NCI-H1092 treated with DMSO at 0.1 percent for 48 hours (cell line): ENCODE data around the gene FOLR1.
A peak's percentile ranks its signal among the peaks of the same experiment; 100 is the strongest.

Experiments
- DNase-seq: peaks from one replicate; lab custom pipeline; 2025; lab: John Stamatoyannopoulos, UW

FOLR1 gene

DNA sequence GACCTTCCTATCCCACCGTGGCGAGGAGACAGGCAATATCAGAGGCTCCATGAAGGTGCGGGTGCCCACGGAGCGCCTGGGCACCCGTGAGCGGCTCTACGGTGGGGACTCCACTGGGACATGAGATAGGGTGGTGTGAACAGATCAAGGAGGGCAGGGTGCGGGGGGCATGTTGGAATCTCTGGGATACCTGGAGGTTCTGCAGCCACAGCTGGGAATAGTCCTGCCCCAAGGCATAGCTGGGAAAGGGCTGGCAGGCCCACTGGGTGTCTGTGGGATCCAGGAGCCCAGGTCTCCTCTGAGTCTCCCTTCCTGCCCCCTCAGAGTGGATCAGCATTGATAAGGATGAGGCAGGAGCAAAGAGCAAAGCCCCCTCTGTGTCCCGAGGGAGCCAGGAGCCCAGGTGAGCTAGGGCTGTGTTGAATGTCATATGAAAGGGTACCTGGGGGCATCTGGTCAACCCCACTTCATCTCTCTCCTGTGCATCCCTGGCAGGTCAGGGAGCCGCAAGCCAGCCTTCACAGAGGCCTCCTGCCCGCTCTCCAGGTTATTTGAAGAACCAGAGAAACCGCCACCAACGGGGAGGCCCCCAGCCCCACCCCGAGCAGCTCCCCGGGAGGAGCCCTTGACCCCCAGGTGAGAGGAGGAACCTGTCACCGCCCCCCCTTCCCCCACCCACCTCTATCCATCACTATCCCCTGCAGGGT lies 43.6 kb downstream of the FOLR1 start:
- DNase-seq = no peak

DNA sequence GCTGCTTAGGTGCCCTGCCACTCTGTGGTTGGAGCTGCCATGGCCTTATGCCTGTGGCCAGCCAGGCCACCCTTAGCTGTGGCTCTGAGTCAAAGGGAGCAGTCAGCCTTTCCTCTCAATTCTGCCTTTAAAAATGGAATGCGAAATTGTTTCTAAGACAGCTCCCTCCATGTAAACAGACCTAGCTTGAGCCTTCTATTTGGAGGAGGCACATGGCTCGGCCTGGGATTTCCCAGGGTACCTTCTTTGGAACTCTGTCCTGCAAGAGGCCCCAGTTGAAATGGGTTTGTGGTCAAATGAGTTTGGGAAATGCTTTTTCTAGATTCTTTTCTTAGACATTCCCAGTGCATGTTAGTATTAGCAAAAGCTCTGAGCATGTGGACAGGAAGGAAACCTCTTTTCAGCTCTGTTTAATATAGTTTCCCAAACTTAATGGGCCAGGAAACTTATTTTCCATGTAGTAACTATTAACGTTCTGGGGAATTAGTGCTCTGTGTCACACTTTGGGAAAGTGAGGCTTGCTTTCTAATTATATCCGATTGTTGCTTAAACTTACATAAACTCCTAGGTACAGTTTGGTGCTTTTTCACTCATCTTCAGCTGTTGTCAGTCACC lies 44.2 kb downstream of the FOLR1 start:
- DNase-seq = no peak

GRCh38 chr11:72236774-72237111 lies 44.8 kb downstream of the FOLR1 start:
- no peak for DNase-seq

- DNase-seq = no peak
These were observed 45.4 kb downstream of the FOLR1 start for GRCh38 chr11:72237112-72237931.

- peak; percentile 41 for DNase-seq
These were observed 46.1 kb downstream of the FOLR1 start for GRCh38 chr11:72238040-72238450.

- DNase-seq = no peak
These were observed 46.8 kb downstream of the FOLR1 start for GRCh38 chr11:72238492-72239312.

DNA sequence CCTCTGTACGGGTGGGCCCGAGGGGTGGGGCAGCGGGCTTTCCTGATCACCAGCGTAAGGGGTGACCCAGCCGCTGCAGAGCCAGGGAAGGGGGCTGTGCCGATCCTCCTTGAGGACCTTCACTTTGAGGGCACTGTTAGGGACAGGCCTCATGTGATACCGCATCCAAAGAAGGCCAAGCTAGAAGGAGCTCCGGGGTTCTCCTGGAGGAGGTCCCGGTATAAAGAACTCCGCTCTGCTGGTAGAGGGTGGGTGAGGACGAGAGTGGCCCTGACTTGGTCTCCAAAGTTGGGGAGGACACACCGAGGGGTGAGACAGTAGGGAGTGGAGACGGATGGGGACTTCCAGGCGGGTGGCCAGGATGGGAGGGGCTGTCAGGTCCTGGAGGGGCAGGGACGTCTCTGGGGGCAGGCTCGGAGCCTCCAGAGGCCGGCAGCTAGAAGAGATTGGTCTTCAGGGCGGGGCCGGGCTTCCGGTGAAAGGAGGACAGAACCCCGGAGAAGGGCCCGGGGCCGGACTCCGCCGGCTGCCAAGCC lies 47.4 kb downstream of the FOLR1 start:
- DNase-seq = peak; percentile 54

GRCh38 chr11:72239849-72240460 lies 48.0 kb downstream of the FOLR1 start:
- DNase-seq = peak; percentile 54

GRCh38 chr11:72240461-72241290 lies 48.7 kb downstream of the FOLR1 start:
- peak; percentile 14 for DNase-seq

- DNase-seq = no peak
These were observed 49.4 kb downstream of the FOLR1 start for GRCh38 chr11:72241291-72241781.

DNA sequence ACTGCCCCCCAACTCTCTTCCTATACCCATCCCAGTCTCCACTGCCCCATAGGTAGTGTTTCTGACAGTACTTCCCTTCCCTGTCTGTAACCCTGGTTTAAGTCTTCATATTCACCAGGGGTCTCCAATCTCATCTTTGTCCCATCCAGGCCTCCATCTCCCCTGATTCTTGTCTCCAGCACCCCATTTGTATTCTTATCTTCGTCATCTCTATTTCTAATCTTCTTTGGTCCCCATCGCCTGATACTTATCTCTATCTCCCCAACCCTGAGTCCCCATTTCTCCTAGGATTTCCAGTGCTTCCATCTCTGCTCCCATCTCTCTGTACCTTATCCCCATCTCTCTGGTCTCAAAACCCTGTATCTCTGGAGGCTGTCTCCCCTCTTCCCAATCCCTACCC lies 50.2 kb downstream of the FOLR1 start:
- DNase-seq = no peak

DNA sequence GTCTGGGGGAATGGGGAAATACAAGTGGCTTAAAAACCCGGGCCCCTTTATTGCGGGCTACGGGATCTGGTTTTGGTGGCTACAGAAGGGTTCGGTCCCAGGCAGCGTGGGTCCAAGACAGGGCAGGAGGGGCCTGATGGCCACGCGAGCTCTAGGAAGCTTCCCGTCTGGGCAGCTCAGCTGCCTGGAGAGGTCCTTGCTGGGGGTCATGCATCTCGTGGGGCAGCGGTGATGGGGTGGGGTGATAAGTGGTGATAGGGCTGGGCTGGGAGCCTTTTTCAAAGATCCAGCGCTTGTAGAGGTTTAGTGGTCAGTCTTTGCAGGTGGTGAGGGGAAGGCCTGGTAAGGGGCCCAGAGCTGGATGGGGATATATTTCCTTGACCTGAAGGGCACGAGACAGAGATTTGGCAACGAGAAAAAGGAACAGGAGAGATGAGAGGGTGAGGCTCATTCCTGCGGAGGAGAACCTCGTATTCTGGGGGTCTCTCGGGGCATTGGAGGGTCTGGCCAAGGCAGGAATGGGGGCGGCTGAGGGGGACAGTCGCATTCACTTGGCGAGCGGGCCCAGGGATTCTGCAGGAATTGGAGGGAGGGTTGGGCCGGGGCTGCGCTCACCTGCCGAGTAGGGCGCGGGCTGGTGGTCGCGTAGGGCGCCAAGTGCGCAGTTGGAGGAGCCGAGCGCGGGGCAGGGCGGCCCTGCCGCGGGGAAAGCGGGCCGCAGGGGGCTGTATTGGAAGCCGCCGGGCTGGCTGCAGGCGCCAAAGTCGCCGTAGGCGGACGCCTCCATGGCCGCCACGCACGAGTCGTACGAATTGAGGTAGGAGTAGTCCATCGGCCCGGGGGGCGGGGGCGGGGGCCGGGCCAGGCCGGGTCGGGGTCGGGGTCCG lies 51.5 kb downstream of the FOLR1 start:
- DNase-seq = no peak

GRCh38 chr11:72244060-72244360 lies 52.1 kb downstream of the FOLR1 start, which contains the start of gene PHOX2A:
PHOX2A (minus strand) TSS chr11:72244176; CDS start chr11:72244004, 172 bp downstream.
- DNase-seq = no peak

GRCh38 chr11:72244361-72245262 lies 52.7 kb downstream of the FOLR1 start:
- no peak for DNase-seq

- DNase-seq = no peak
These were observed 53.4 kb downstream of the FOLR1 start for GRCh38 chr11:72245263-72245816.
